Uterus (tissue), 2 donors: Measurements from ENCODE around the gene SLC15A5.

Experiments
- CTCF ChIP-seq, 4 experiments: fragments of 200-600 bp in 2 of 4; fragments of 450-650 bp in 2 of 4; sonication (generic) in 2 of 4; IDR thresholded peaks; one replicate each; pipeline ENCODE4 v1.5.1; 2016 to 2019; ENCODE audit warnings: antibody characterized with exemption in 4 of 4, mild to moderate bottlenecking in 2 of 4, moderate library complexity in 1 of 4
- POLR2A ChIP-seq, 2 donors: fragments of 450-650 bp; IDR thresholded peaks; one replicate each; pipeline ENCODE4 v1.6.1; 2016; ENCODE audit warnings: antibody characterized with exemption in 2 of 2, mild to moderate bottlenecking in 1 of 2, moderate library complexity in 1 of 2

- TF ChIP-seq CTCF (IDR thresholded peaks at IDR 0.05) (no peak), POLR2A (IDR thresholded peaks at IDR 0.05) (no peak)
Measured at GRCh38 chr12:16224196-16224595, 53.3 kb downstream of the SLC15A5 start.
